K562 (cell line): Measurements from ENCODE around the gene ANO8. TPM values are rescaled to one million over a fixed set of nuclear protein-coding genes. Genes with fewer than 3 reads are reported as not detected.

ENCODE experiments used
- BDP1 ChIP-seq: IDR thresholded peaks from 3 replicates; pipeline ENCODE4 v1.6.1; 2011; ENCODE audit not compliant: insufficient read length, insufficient read depth
- BHLHE40 ChIP-seq: IDR thresholded peaks from 2 replicates; pipeline ENCODE4 v1.6.1; 2011; ENCODE audit warnings: low read length, improper control_type of control experiment
- BRD9 ChIP-seq: fragments of 450-650 bp; IDR thresholded peaks from 2 replicates; pipeline ENCODE4 v1.6.1; 2018; ENCODE audit warnings: low read depth; ENCODE audit not compliant: partially characterized antibody
- CREB1 ChIP-seq, 2 experiments: sonication (generic) in 1 of 2; formaldehyde crosslinking in 1 of 2; IDR thresholded peaks; 2 replicates each; pipeline versions ENCODE4 v1.6.1 to v1.8.0; 2012 to 2022; ENCODE audit warnings: inconsistent platforms in 1 of 2, mild to moderate bottlenecking in 1 of 2, missing genetic modification reagents in 1 of 2, moderate library complexity in 1 of 2
- DACH1 ChIP-seq: fragments of 450-650 bp; IDR thresholded peaks from 2 replicates; pipeline ENCODE4 v1.6.1; 2018; ENCODE audit not compliant: partially characterized antibody
- FOS ChIP-seq: IDR thresholded peaks from 3 replicates; pipeline ENCODE4 v1.6.1; 2011; ENCODE audit not compliant: insufficient read length; ENCODE audit errors: extremely low read depth
- GATAD2B ChIP-seq: fragments of 450-650 bp; IDR thresholded peaks from 2 replicates; pipeline ENCODE4 v1.6.1; 2017; ENCODE audit warnings: mild to moderate bottlenecking, borderline replicate concordance
- IRF2 ChIP-seq: sonication (generic); formaldehyde crosslinking; IDR thresholded peaks from 2 replicates; pipeline ENCODE4 v1.8.1; 2022; ENCODE audit warnings: mild to moderate bottlenecking, missing genetic modification reagents
- KDM4B ChIP-seq, 2 experiments: fragments of 450-650 bp in 1 of 2; sonication (generic) in 1 of 2; IDR thresholded peaks; 2 replicates each; pipeline ENCODE4 v1.6.1; 2016 to 2017; ENCODE audit warnings: borderline replicate concordance in 2 of 2, antibody characterized with exemption in 1 of 2, low read depth in 1 of 2, mild to moderate bottlenecking in 1 of 2
- OTX1 ChIP-seq: fragments of 450-650 bp; formaldehyde crosslinking; IDR thresholded peaks from 2 replicates; pipeline ENCODE4 v1.4.0; 2022; ENCODE audit warnings: mild to moderate bottlenecking
- PHF20 ChIP-seq: fragments of 450-650 bp; IDR thresholded peaks from 2 replicates; pipeline ENCODE4 v1.6.1; 2018; ENCODE audit not compliant: partially characterized antibody
- TBP ChIP-seq: optimal IDR thresholded peaks from 2 replicates; pipeline ENCODE3; 2011; ENCODE audit warnings: low read depth, low read length, improper control_type of control experiment
- TEAD4 ChIP-seq, 2 experiments: sonication (generic) in 1 of 2; formaldehyde crosslinking in 1 of 2; IDR thresholded peaks; 2 replicates each; pipeline versions ENCODE4 v1.6.1 to v1.8.0; 2012 to 2022; ENCODE audit warnings: borderline replicate concordance in 1 of 2, inconsistent platforms in 1 of 2, low read length in 1 of 2, mild to moderate bottlenecking in 1 of 2, missing genetic modification reagents in 1 of 2
- ZNF507 ChIP-seq: conservative IDR thresholded peaks from 2 replicates; pipeline ENCODE4 v1.6.1; 2017; ENCODE audit warnings: missing genetic modification characterization, missing compliant biosample characterization
- ZNF77 ChIP-seq: fragments of 250-450 bp; sonication (Bioruptor Pico); IDR thresholded peaks from 2 replicates; pipeline ENCODE4 v1.5.0; 2020
- polyA plus RNA-seq, 8 experiments: library from polyadenylated mRNA; depleted of rRNA in 4 of 8; stranded (reverse) in 5 of 8; unstranded in 3 of 8; fragments of >200 nt; fragmentation: Nextera tagmentation in 2 of 8; fragmentation: Illumina TruSeq in 1 of 8; extraction: Ambion mirVana in 2 of 8; extraction: Trizol in 1 of 8; gene quantifications; 2 replicates each; pipeline versions ENCODE4 v1.2.1 to v1.2.3, GENCODE V29; 2011 to 2014; ENCODE audit warnings: inconsistent platforms in 1 of 8, missing spikeins in 1 of 8
- total RNA-seq, 7 experiments: library from RNA; depleted of rRNA in 6 of 7; stranded (reverse); fragments of >200 nt in 6 of 7; fragmentation: Illumina TruSeq in 2 of 7; extraction: Trizol in 2 of 7; gene quantifications; 2 replicates each; pipeline versions ENCODE4 v1.2.1 to v1.2.3, GENCODE V29; 2011 to 2021; ENCODE audit warnings: low replicate concordance in 1 of 7
- TF ChIP-seq, protein P1 (sequence below): sonication (generic); formaldehyde crosslinking; IDR thresholded peaks from 2 replicates; pipeline ENCODE4 v1.8.0; 2023; ENCODE audit warnings: mild to moderate bottlenecking, missing genetic modification reagents
- TF ChIP-seq, protein P2 (sequence below), 2 experiments: IDR thresholded peaks in 1 of 2; conservative IDR thresholded peaks in 1 of 2; 2 replicates each; pipeline ENCODE4 v1.6.1; 2016; ENCODE audit warnings: low read depth in 2 of 2, mild to moderate bottlenecking in 1 of 2, missing compliant biosample characterization in 1 of 2, missing genetic modification characterization in 1 of 2, moderate library complexity in 1 of 2

Gene ANO8
- total and polyA plus RNA-seq, 9 of the 15 experiments (the other 6 are each of a cell fraction or from before 2014, with no cell fraction given) = 0.07 to 7.6 (median 2.3) TPM; not detected in 1

DNA sequence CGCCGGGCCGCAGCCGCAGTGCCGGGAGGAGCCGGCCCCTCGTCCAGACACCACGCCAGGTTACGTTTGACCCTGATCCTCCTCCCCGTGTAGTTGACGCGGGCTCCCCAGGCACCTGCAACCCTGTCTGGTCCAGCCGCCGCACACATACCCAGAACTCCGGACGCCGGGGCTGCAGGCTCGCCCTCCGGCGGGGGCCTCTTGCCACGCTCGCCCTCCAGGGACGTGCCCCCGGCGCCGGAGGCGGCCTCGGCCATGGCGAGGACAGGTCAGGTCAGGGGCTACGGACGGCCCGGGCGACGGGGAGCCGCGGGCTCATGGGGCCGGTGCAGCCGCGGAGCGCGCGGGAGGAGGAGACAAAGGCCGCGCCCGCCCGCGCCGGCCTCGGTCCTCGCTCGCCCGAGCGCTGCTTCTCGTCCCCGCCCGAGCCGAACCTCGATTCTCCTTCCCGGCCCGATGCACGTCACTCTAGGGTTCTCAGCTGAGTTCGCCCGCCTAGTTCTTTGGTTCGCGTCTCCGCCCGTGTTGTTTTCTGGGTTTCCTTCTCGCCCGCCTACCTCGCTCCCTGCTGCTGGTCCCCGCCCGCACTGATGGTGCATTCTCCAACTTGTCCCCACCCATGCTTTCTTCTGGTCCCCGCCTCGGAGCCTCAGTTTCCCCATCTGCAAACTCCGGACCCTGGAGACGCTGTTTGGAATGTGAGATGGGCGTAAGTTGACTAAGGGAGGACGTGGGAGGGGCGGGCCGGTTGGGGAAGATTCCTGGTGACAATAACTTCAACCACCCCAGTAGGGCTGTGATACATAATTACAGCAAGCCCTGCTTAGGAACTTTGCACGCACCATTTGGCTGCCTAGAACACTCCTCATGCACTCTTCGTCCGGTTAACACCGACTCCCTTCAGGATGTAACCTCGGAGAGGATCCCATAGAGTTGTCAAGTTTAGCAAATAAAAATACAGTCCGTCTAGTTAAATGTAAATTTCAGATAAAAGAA, at the start of gene ANO8 (continued):
- TF ChIP-seq, protein P1, sequence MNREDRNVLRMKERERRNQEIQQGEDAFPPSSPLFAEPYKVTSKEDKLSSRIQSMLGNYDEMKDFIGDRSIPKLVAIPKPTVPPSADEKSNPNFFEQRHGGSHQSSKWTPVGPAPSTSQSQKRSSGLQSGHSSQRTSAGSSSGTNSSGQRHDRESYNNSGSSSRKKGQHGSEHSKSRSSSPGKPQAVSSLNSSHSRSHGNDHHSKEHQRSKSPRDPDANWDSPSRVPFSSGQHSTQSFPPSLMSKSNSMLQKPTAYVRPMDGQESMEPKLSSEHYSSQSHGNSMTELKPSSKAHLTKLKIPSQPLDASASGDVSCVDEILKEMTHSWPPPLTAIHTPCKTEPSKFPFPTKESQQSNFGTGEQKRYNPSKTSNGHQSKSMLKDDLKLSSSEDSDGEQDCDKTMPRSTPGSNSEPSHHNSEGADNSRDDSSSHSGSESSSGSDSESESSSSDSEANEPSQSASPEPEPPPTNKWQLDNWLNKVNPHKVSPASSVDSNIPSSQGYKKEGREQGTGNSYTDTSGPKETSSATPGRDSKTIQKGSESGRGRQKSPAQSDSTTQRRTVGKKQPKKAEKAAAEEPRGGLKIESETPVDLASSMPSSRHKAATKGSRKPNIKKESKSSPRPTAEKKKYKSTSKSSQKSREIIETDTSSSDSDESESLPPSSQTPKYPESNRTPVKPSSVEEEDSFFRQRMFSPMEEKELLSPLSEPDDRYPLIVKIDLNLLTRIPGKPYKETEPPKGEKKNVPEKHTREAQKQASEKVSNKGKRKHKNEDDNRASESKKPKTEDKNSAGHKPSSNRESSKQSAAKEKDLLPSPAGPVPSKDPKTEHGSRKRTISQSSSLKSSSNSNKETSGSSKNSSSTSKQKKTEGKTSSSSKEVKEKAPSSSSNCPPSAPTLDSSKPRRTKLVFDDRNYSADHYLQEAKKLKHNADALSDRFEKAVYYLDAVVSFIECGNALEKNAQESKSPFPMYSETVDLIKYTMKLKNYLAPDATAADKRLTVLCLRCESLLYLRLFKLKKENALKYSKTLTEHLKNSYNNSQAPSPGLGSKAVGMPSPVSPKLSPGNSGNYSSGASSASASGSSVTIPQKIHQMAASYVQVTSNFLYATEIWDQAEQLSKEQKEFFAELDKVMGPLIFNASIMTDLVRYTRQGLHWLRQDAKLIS (CRISPR knock-in tag) = no peak; the same call in 1 of the 2 replicates
- TF ChIP-seq PHF20 (peak; percentile 66), GATAD2B (peak; percentile 97), ZNF507 (tag) (no peak), IRF2 (CRISPR knock-in tag) (no peak), BHLHE40 (peak; percentile 69), BDP1 (no peak), ZNF77 (CRISPR knock-in tag) (no peak), OTX1 (no peak), BRD9 (no peak), TEAD4 (IDR thresholded peaks at IDR 0.05; ENCODE audit: low read length) (peak; percentile 49), TEAD4 (CRISPR knock-in tag; IDR thresholded peaks at IDR 0.05; ENCODE audit: borderline replicate concordance) (peak; percentile 19; the same call in 1 of the 2 replicates), KDM4B (IDR thresholded peaks at IDR 0.05; ENCODE audit: borderline replicate concordance in 2 of 2, low read depth in 1 of 2) (peak in 1 of 2 experiments; percentile 53; a peak in 1 of 4 replicates), CREB1 (IDR thresholded peaks at IDR 0.05) (peak; percentile 89), CREB1 (CRISPR knock-in tag; IDR thresholded peaks at IDR 0.05) (peak; percentile 92), DACH1 (peak; percentile 96), TBP (no peak), FOS (no peak)
- TF ChIP-seq, protein P2, sequence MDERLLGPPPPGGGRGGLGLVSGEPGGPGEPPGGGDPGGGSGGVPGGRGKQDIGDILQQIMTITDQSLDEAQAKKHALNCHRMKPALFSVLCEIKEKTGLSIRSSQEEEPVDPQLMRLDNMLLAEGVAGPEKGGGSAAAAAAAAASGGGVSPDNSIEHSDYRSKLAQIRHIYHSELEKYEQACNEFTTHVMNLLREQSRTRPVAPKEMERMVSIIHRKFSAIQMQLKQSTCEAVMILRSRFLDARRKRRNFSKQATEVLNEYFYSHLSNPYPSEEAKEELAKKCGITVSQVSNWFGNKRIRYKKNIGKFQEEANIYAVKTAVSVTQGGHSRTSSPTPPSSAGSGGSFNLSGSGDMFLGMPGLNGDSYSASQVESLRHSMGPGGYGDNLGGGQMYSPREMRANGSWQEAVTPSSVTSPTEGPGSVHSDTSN (CRISPR knock-in tag; IDR thresholded peaks at IDR 0.05; ENCODE audit: low read depth) = peak; percentile 72
- TF ChIP-seq, protein P2 (tag; conservative IDR thresholded peaks at IDR 0.05; ENCODE audit: low read depth) = peak; percentile 69
